Activated naive CD4-positive, alpha-beta T cell treated with anti-CD3 and anti-CD28 coated beads for 36 hours (primary cell): Measurements from ENCODE around the gene ADCK1. TPM values are rescaled to one million over a fixed set of nuclear protein-coding genes. Genes with fewer than 3 reads are reported as not detected.

Source experiments
- CTCF ChIA-PET: fragments of 350-600 bp; sonication (Branson Sonifier 250); formaldehyde crosslinking; loops from one replicate; lab custom pipeline; 2021; ENCODE audit warnings: antibody characterized with exemption; lab: Charles Lee
- DNase-seq: peaks from one replicate; pipeline ENCODE4 v3.0.0-alpha.2; 2020
- H3K27ac Mint-ChIP-seq: one replicate; pipeline ENCODE4 v1.8.0; 2021; ENCODE audit warnings: mild to moderate bottlenecking, mixed read lengths
- H3K27me3 Mint-ChIP-seq: one replicate; pipeline ENCODE4 v1.8.0; 2021; ENCODE audit warnings: low read depth, mixed read lengths
- H3K36me3 Mint-ChIP-seq: one replicate; pipeline ENCODE4 v1.8.0; 2021; ENCODE audit warnings: low read depth, mixed read lengths
- H3K4me1 Mint-ChIP-seq: one replicate; pipeline ENCODE4 v1.8.0; 2021; ENCODE audit warnings: low read depth, mixed read lengths
- H3K4me3 Mint-ChIP-seq: one replicate; pipeline ENCODE4 v1.8.0; 2021; ENCODE audit warnings: mild to moderate bottlenecking, moderate library complexity, mixed read lengths
- H3K9me3 Mint-ChIP-seq: one replicate; pipeline ENCODE4 v1.8.0; 2021; ENCODE audit warnings: mixed read lengths
- intact Hi-C: fragments of 100-400 bp; cut with micrococcal nuclease; formaldehyde crosslinking; loops from one replicate; pipeline ENCODE4 v1.15.1; 2023
- total RNA-seq, 2 experiments: library from RNA; stranded (reverse); gene quantifications; one replicate each; pipeline ENCODE4 v1.2.3, GENCODE V29; 2021

ADCK1 gene
- total RNA-seq, 2 experiments from 2014 or later: 4.2 to 5.1 TPM

DNA sequence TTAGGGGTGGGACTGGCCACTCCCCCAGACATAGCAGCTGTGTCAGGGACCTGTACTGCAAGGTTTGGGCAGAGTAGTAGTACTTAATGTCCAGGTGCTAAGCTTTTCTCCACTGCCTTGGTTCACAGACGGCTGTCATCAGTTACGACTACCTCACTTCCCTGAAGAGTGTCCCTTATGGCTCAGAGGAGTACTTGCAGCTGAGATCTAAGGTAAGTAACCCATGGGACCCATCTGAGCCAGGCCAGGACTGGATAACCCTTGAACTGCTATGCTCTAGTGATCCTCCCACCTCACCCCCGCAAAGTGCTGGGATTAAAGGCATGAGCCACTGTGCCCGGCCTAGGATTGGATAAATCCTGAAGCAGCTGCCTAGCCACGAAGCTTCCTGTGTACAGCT, 22.4 kb downstream of the ADCK1 start:
- intact Hi-C loops: no loop called here
- no peaks in the 10 kb centered on the region for H3K9me3 Mint-ChIP-seq
- DNase-seq: no peak
- no peaks in the 10 kb centered on the region for H3K27me3 Mint-ChIP-seq
- no peak overlapping the region for H3K27ac Mint-ChIP-seq
- CTCF ChIA-PET: interaction anchor here (0.8 to 1.1 kb wide), 4 partner anchors 38 to 163 kb away, joined by 3 to 4 read pairs (median 4); no protein-coding TSS in a partner anchor
- H3K4me3 Mint-ChIP-seq: no peak overlapping the region
- H3K4me1 Mint-ChIP-seq: no peaks in the 10 kb centered on the region
- peaks cover 15% of the 10 kb centered on the region for H3K36me3 Mint-ChIP-seq

DNA sequence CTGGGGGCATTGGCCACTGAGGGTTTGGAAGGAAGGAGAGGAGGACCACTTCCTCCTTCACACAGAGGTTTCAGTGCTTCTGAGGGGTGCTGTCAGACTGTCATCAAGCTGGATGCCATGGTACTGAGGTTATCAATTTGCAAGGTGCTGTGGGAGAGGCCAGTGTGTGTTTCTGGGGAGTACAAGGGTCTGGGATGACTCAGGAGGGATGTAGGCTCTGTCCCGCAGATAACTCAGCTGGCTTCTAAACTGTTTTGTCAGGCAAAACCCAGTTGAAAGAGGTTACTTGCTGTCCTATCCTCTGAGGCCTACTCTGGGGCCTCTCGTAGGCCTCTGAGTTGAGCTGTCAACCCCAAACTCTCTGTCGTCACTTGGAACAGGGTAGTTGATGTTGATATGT, 22.8 kb downstream of the ADCK1 start:
- no peaks in the 10 kb centered on the region for H3K4me1 Mint-ChIP-seq
- no peak overlapping the region for H3K27ac Mint-ChIP-seq
- DNase-seq: no peak
- H3K36me3 Mint-ChIP-seq: peaks cover 15% of the 10 kb centered on the region
- intact Hi-C loops: no loop called here
- H3K9me3 Mint-ChIP-seq: no peaks in the 10 kb centered on the region
- no peaks in the 10 kb centered on the region for H3K27me3 Mint-ChIP-seq
- no peak overlapping the region for H3K4me3 Mint-ChIP-seq
- CTCF ChIA-PET: interaction anchor here (0.6 to 0.9 kb wide), 3 partner anchors 37 to 1188 kb away, joined by 3 to 4 read pairs (median 4); no protein-coding TSS in a partner anchor

DNA sequence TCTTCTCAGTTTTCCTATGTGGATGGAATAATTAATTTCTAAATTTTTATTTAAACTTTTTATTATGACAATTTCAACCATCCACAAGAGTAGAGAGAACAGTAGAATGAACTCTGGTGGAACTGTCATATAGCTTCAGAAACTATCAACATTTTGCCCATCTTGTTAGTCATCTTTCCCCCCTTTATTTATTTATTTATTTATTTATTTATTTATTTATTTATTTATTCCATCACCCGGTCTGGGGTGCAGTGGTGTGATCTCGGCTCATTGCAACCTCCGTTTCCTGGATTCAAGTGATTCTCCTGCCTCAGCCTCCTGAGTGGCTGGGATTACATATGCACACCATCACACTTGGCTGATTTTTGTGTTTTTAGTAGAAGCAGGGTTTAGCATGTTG, 23.5 kb downstream of the ADCK1 start:
- H3K4me3 Mint-ChIP-seq: no peak overlapping the region
- H3K9me3 Mint-ChIP-seq: no peaks in the 10 kb centered on the region
- no peaks in the 10 kb centered on the region for H3K4me1 Mint-ChIP-seq
- H3K27ac Mint-ChIP-seq: no peak overlapping the region
- no peak for DNase-seq
- H3K27me3 Mint-ChIP-seq: no peaks in the 10 kb centered on the region
- intact Hi-C loops: no loop called here
- peaks cover 15% of the 10 kb centered on the region for H3K36me3 Mint-ChIP-seq
- CTCF ChIA-PET: no interaction called here

DNA sequence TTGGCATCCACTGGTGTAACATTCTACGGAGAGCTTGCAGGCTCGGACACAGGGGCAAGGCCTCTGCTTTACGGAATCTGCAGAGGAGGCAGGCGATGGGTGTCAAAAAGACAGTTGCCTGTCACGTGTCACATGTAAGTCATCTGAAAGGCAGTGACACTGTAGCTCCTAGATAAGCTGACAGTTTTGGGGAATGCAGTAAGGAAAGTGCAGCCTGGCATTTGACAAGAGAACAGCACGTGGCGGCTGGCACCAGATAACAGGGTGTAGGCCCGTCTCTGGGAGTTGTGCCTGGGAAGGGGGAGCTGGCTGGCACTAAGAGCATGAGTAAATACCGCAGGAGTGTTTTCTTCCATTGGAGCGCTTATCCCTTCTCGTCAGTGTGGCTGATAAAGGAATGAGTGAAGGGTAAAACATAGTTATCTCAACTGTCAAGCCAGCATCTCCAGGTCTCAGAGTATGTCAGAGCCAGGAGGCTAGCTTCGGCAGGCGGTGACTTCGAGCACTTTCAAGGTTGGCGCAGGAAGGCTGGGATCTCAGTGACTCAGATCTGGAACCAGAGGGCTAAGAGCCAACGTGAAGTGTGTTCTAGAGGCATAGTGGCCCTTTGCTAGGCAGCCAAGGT, 26.1 kb downstream of the ADCK1 start:
- H3K27me3 Mint-ChIP-seq: no peaks in the 10 kb centered on the region
- no peak for DNase-seq
- peaks cover 25% of the 10 kb centered on the region for H3K36me3 Mint-ChIP-seq
- H3K4me1 Mint-ChIP-seq: no peaks in the 10 kb centered on the region
- no peak overlapping the region for H3K27ac Mint-ChIP-seq
- H3K4me3 Mint-ChIP-seq: no peak overlapping the region
- CTCF ChIA-PET: no interaction called here
- intact Hi-C loops: no loop called here
- no peaks in the 10 kb centered on the region for H3K9me3 Mint-ChIP-seq

DNA sequence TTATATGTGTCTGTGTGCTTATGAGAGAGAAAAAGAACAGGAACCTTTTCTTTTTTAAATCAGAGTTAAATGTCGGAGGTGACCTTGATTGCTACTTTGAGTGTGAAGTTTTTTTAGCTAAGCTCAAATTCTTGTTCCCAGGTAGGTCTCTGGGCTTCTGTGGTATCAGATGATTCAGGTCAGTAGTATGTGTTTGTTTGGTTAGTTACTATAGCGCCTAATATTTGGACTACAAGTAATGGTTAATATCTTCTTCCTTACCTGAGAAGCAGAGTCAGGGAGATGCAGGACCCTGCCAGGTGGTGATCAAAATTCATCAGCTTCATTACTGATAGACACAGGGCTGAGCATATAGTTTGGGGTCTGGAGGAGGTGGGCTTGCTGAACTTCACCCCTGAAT, 30.8 kb downstream of the ADCK1 start:
- CTCF ChIA-PET: interaction anchor here (1.2 kb wide), 1 partner anchor 12 kb away, joined by 5 read pairs; no protein-coding TSS in a partner anchor
- no peak for DNase-seq
- H3K27ac Mint-ChIP-seq: no peak overlapping the region
- H3K4me1 Mint-ChIP-seq: no peaks in the 10 kb centered on the region
- H3K27me3 Mint-ChIP-seq: no peaks in the 10 kb centered on the region
- H3K9me3 Mint-ChIP-seq: no peaks in the 10 kb centered on the region
- H3K36me3 Mint-ChIP-seq: peaks cover 16% of the 10 kb centered on the region
- intact Hi-C loops: no loop called here
- no peak overlapping the region for H3K4me3 Mint-ChIP-seq

DNA sequence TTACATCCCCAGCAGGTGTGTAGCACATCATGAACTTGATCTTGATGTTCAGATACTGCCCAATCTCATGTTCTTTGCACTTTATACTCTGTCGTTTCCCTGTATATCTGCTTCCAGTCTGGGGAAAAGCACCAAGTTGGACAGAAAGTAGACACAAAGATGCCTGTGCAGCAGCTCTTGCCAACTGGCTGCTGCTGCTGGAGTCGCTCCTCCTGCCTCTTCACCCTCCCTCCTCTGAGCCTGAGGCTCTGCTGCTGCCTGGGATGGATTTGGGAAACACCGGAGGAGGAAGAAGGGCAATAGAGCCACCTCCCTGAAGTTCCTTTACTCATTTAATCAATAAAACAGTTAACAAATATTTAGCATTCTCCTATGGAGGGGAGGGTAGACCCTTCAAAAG, 32.4 kb downstream of the ADCK1 start:
- no peaks in the 10 kb centered on the region for H3K9me3 Mint-ChIP-seq
- CTCF ChIA-PET: interaction anchor here (1.5 kb wide), 1 partner anchor 30 kb away, joined by 3 read pairs; no protein-coding TSS in a partner anchor
- no peak for DNase-seq
- H3K4me1 Mint-ChIP-seq: no peaks in the 10 kb centered on the region
- intact Hi-C loops: no loop called here
- no peak overlapping the region for H3K4me3 Mint-ChIP-seq
- no peak overlapping the region for H3K27ac Mint-ChIP-seq
- H3K27me3 Mint-ChIP-seq: no peaks in the 10 kb centered on the region
- H3K36me3 Mint-ChIP-seq: peaks cover 11% of the 10 kb centered on the region

DNA sequence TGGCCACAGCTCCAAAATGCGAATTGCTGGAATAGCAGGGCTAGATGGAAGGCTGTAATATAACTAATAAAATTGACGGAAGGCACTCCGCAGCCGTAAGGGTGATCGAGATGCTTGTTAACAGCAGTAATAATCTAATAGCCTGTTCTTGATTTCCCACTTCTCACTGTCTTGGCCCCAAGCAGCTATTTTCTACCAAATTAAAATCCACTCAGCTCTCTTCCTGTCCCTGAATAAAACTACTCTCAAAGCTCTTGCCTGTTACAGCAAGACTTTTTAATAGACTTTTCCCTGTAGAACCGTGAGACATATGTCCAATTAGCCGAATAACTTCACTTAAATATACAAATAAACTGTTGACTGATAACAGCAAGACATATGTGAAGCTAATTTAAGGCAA, 38.0 kb downstream of the ADCK1 start:
- no peak overlapping the region for H3K4me3 Mint-ChIP-seq
- CTCF ChIA-PET: interaction anchor here (1.8 kb wide), 1 partner anchor 24 kb away, joined by 4 read pairs; no protein-coding TSS in a partner anchor
- no peak for DNase-seq
- intact Hi-C loops: no loop called here
- H3K36me3 Mint-ChIP-seq: peaks cover 4% of the 10 kb centered on the region
- no peaks in the 10 kb centered on the region for H3K27me3 Mint-ChIP-seq
- peaks cover 8% of the 10 kb centered on the region for H3K4me1 Mint-ChIP-seq
- no peaks in the 10 kb centered on the region for H3K9me3 Mint-ChIP-seq
- H3K27ac Mint-ChIP-seq: no peak overlapping the region

DNA sequence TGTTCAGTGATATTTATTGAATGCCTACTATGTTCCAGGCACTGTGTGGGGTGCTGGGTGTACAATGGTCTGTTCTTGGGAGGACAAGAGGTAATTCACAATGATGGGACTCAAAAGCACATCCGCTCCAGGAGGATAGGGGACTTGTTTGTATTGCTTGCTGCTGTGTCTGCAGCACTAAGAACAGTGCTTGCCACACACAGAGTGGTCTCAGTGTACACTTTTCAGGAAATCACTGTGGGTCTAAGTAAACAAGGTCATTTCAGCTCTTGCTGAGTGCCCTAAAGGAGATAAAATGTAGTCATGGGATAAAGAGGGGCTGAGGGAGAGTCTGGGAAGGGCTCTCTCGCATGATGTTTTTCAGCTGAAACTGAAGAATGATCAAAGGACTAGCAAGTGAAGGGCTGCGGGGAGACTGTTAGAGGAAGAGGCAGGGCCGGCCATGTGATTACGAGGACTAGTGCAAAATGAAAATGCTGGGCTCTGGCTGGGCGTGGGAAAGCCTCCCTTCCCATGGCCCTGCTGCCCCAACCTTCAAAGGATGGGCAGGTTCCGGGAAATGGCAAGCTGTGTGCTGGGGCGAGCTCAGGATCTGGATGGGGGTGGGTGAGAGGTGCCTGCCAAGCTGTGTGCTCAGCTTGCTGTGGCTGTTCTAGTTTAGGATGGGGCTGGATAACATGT, 39.1 kb downstream of the ADCK1 start:
- CTCF ChIA-PET: interaction anchor here (1.8 kb wide), 1 partner anchor 23 kb away, joined by 4 read pairs; no protein-coding TSS in a partner anchor
- Mint-ChIP-seq H3K9me3 (no peaks in the 10 kb centered on the region), H3K36me3 (peaks cover 4% of the 10 kb centered on the region), H3K27me3 (no peaks in the 10 kb centered on the region), H3K27ac (no peak overlapping the region), H3K4me1 (peaks cover 8% of the 10 kb centered on the region), H3K4me3 (no peak overlapping the region)
- intact Hi-C loops: no loop called here
- DNase-seq: no peak

DNA sequence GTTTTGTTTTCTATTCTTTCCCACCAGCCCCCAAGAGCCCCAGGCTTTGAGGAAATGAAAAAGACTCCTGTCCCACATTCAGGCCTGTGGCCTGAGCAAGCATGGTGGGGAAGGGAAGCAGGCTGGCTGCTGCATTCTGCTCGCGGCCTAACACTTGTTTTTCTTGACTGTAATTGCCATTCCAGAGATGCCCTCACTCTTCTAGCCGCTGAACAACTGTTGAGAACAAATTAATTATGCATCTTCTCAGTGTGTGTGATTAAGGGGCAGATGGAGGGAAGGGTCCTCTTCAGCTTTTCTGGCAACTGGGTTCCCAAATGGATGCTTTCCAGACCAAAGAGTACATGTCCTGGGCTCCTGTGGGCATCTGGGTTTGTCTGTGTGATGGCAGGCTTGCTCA, 43.3 kb downstream of the ADCK1 start:
- no peak for DNase-seq
- H3K27ac Mint-ChIP-seq: no peak overlapping the region
- CTCF ChIA-PET: interaction anchor here (3.7 kb wide), 1 partner anchor 18 kb away, joined by 15 read pairs; no protein-coding TSS in a partner anchor
- H3K4me1 Mint-ChIP-seq: peaks cover 8% of the 10 kb centered on the region
- no peaks in the 10 kb centered on the region for H3K9me3 Mint-ChIP-seq
- H3K4me3 Mint-ChIP-seq: no peak overlapping the region
- intact Hi-C loops: no loop called here
- H3K27me3 Mint-ChIP-seq: no peaks in the 10 kb centered on the region
- peaks cover 2% of the 10 kb centered on the region for H3K36me3 Mint-ChIP-seq

DNA sequence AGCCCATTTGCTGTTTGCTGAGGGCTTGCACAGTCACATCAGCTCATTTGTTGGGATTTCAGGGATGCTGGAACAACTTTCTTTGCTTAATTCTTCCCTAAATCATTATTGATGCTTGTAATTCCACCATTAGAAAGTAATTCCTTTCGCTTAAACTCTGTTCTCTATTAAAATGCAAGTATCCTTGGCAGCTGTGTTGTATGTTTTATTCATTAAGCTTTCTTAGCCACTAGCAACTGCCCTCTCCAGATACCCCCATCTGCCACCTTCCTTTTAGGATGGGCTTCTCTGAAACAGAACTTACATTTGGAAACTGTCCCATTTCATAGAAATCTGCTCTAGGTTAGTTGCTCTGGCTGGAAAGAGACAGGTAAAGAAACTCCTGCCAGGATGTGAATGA, 43.7 kb downstream of the ADCK1 start:
- no peak overlapping the region for H3K4me3 Mint-ChIP-seq
- CTCF ChIA-PET: interaction anchor here (3.7 kb wide), 1 partner anchor 18 kb away, joined by 15 read pairs; no protein-coding TSS in a partner anchor
- no peaks in the 10 kb centered on the region for H3K9me3 Mint-ChIP-seq
- peaks cover 2% of the 10 kb centered on the region for H3K36me3 Mint-ChIP-seq
- intact Hi-C loops: no loop called here
- peaks cover 8% of the 10 kb centered on the region for H3K4me1 Mint-ChIP-seq
- no peaks in the 10 kb centered on the region for H3K27me3 Mint-ChIP-seq
- no peak for DNase-seq
- no peak overlapping the region for H3K27ac Mint-ChIP-seq

DNA sequence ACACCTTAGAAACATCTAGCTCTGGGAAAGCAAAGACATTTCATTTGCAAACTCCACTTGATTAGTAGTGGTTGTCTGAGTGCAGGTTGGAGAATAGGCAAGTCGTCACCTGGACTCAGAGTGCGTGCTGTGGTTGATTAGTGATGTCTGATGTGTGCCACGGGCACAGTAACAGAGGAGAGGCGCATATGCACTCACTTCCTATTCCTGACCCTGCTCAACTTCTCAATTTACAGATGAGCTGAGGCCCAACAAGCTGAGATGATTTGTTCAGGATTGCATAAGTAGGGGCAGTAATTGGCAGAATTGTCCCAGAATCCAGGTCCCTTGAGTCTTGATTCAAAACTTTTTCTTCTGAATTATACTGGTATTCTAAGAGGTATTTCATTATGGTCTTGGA, 44.9 kb downstream of the ADCK1 start:
- CTCF ChIA-PET: interaction anchor here (0.5 to 3.7 kb wide), 4 partner anchors 11 to 755 kb away, joined by 3 to 15 read pairs (median 4); no protein-coding TSS in a partner anchor
- no peak overlapping the region for H3K4me3 Mint-ChIP-seq
- no peaks in the 10 kb centered on the region for H3K4me1 Mint-ChIP-seq
- H3K36me3 Mint-ChIP-seq: no peaks in the 10 kb centered on the region
- no peak for DNase-seq
- no peaks in the 10 kb centered on the region for H3K9me3 Mint-ChIP-seq
- no peak overlapping the region for H3K27ac Mint-ChIP-seq
- no peaks in the 10 kb centered on the region for H3K27me3 Mint-ChIP-seq
- intact Hi-C loops: no loop called here

DNA sequence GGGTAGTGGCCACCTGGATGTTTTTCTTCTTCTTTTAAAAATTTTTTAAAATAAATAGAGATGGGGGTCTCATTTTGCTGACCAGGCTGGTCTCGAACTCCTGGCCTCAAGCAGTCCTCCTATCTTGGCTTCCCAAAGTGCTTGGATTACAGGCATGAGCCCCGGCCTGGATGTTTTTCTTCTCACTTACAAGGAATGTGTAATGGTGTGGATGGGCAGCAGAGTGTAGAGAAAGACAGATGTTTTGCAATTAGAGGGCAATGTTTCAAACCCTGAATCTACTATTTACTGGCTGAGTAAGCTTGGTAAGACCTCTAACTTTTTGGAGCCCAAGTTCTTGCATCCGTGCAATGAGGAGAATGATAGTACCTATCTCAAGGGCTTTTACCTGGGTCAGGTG, 48.1 kb downstream of the ADCK1 start:
- H3K27me3 Mint-ChIP-seq: no peaks in the 10 kb centered on the region
- no peak overlapping the region for H3K27ac Mint-ChIP-seq
- H3K4me3 Mint-ChIP-seq: no peak overlapping the region
- H3K9me3 Mint-ChIP-seq: peaks cover 4% of the 10 kb centered on the region
- intact Hi-C loops: no loop called here
- peaks cover 1% of the 10 kb centered on the region for H3K36me3 Mint-ChIP-seq
- CTCF ChIA-PET: no interaction called here
- H3K4me1 Mint-ChIP-seq: no peaks in the 10 kb centered on the region
- DNase-seq: no peak
